Esophagus squamous epithelium (tissue), 5 donors: ENCODE measurements around the gene FAM184B. TPM values are rescaled to one million over a fixed set of nuclear protein-coding genes. Genes with fewer than 3 reads are reported as not detected.

Experiments
- DNase-seq: peaks from one replicate; lab custom pipeline; 2025; lab: John Stamatoyannopoulos, UW
- H3K27ac ChIP-seq, 4 donors: fragments of 200-600 bp; sonication (generic); one replicate each; pipeline ENCODE4 v1.5.1; 2016 to 2019; ENCODE audit warnings: mild to moderate bottlenecking in 1 of 4
- H3K27me3 ChIP-seq, 4 donors: fragments of 200-600 bp; sonication (generic); 1 replicate in 3 of 4; 2 replicates in 1 of 4; pipeline versions ENCODE4 v1.5.1 to v1.6.0; 2017 to 2021; ENCODE audit warnings: antibody characterized with exemption in 1 of 4
- H3K36me3 ChIP-seq, 3 donors: fragments of 200-600 bp; sonication (generic); one replicate each; pipeline ENCODE4 v1.5.1; 2016 to 2019
- H3K4me1 ChIP-seq, 3 donors: fragments of 200-600 bp; sonication (generic); one replicate each; pipeline ENCODE4 v1.5.1; 2017 to 2019
- H3K4me3 ChIP-seq, 4 donors: fragments of 200-600 bp; sonication (generic); 1 replicate in 3 of 4; 2 replicates in 1 of 4; pipeline ENCODE4 v1.5.1; 2016 to 2019; ENCODE audit warnings: mild to moderate bottlenecking in 2 of 4, moderate library complexity in 1 of 4
- H3K9me3 ChIP-seq, 3 donors: fragments of 200-600 bp; sonication (generic); one replicate each; pipeline ENCODE4 v1.5.1; 2016 to 2019
- CTCF ChIP-seq, 6 experiments: fragments of 450-650 bp in 4 of 6; fragments of 200-600 bp in 2 of 6; sonication (generic) in 2 of 6; IDR thresholded peaks; one replicate each; pipeline ENCODE4 v1.5.1; 2016 to 2019; ENCODE audit warnings: antibody characterized with exemption in 6 of 6, mild to moderate bottlenecking in 4 of 6, moderate library complexity in 4 of 6
- POLR2A ChIP-seq, 4 donors: fragments of 450-650 bp; IDR thresholded peaks; one replicate each; pipeline ENCODE4 v1.6.1; 2017; ENCODE audit warnings: antibody characterized with exemption in 4 of 4, mild to moderate bottlenecking in 4 of 4, moderate library complexity in 3 of 4
- WGBS, 2 donors: methylation state at CpG; one replicate each; pipeline ENCODE4 v1.1.5; 2018; 5-methylcytosine and 5-hydroxymethylcytosine counted together
- intact Hi-C: fragments of 100-400 bp; cut with DNase I; formaldehyde crosslinking; loops from one replicate; pipeline ENCODE4 v1.15.0; 2022
- total RNA-seq, 4 donors: library from RNA; depleted of rRNA; stranded (reverse); fragments of >200 nt; gene quantifications; one replicate each; pipeline ENCODE4 v1.1.0, GENCODE V29; 2016
- donor health status: DM: yes; HTN: yes; CAD: no.

Gene FAM184B
- total RNA-seq, 4 donors from 2014 or later = 0.18 to 0.76 (median 0.19) TPM

GRCh38 chr4:17705107-17705506, 76.3 kb downstream of the FAM184B start:
- no peak overlapping the region for H3K27ac ChIP-seq
- no peaks in the 10 kb centered on the region for H3K9me3 ChIP-seq
- H3K27me3 ChIP-seq = peaks cover 0 to 6% (median 0%) of the 10 kb centered on the region in 4 donors
- 63 to 75% methylated on average over 2 of the region's 2 CpGs for WGBS, 2 donors
- H3K4me3 ChIP-seq = no peak overlapping the region
- H3K4me1 ChIP-seq = no peaks in the 10 kb centered on the region
- no peak for TF ChIP-seq POLR2A (IDR thresholded peaks at IDR 0.05)
- TF ChIP-seq CTCF (IDR thresholded peaks at IDR 0.05) = no peak
- no peak for DNase-seq
- no peaks in the 10 kb centered on the region for H3K36me3 ChIP-seq
- intact Hi-C loops = no loop called here

GRCh38 chr4:17704020-17704650, 77.3 kb downstream of the FAM184B start:
- DNase-seq = no peak
- no peak for TF ChIP-seq POLR2A (IDR thresholded peaks at IDR 0.05)
- no peak for TF ChIP-seq CTCF (IDR thresholded peaks at IDR 0.05)

DNA sequence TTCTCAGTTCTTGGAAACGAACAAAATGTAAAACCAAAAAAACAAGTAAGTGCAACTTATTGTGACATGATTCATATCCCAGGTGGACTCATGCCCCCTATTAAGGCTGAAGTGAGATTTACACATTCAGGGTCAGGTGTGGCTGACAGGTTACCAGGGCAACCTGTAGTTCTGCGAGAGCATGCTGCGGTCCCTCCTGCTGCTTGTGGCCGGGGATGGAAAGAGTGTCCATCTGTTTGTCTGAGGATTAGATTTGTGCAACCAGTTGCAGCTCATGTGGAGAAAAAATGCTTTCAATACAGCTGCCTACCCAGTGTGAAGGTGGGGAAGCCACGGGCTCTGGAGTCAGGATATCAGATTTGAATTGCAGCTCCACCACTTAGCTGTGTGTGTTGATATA, 78.8 kb downstream of the FAM184B start:
- no peak overlapping the region for H3K27ac ChIP-seq
- intact Hi-C loops = no loop called here
- no peaks in the 10 kb centered on the region for H3K36me3 ChIP-seq
- H3K4me3 ChIP-seq = no peak overlapping the region
- no peaks in the 10 kb centered on the region for H3K4me1 ChIP-seq
- peaks cover 0 to 10% (median 6%) of the 10 kb centered on the region in 3 donors for H3K9me3 ChIP-seq
- WGBS, 2 donors = 85 to 88% methylated on average over 4 to 5 of the region's 5 CpGs
- no peak for TF ChIP-seq POLR2A (IDR thresholded peaks at IDR 0.05)
- TF ChIP-seq CTCF (IDR thresholded peaks at IDR 0.05) = no peak
- no peaks in the 10 kb centered on the region for H3K27me3 ChIP-seq
- DNase-seq = no peak

More at GRCh38 chr4:17704020-17704650, 77.3 kb downstream of the FAM184B start:
- intact Hi-C loops = no loop called here
- WGBS, 2 donors = 66 to 71% methylated on average over 5 to 6 of the region's 6 CpGs
- H3K36me3 ChIP-seq = no peaks in the 10 kb centered on the region
- peaks cover 0 to 2% (median 0%) of the 10 kb centered on the region in 4 donors for H3K27me3 ChIP-seq
- H3K27ac ChIP-seq = no peak overlapping the region
- H3K4me3 ChIP-seq = no peak overlapping the region
- H3K4me1 ChIP-seq = no peaks in the 10 kb centered on the region
- peaks cover 0 to 6% (median 6%) of the 10 kb centered on the region in 3 donors for H3K9me3 ChIP-seq

- intact Hi-C loops = no loop called here
- DNase-seq = no peak
- no peak overlapping the region for H3K27ac ChIP-seq
Observed at GRCh38 chr4:17701882-17702281, 79.5 kb downstream of the FAM184B start.

More at GRCh38 chr4:17701882-17702281, 79.5 kb downstream of the FAM184B start:
- H3K4me1 ChIP-seq = no peaks in the 10 kb centered on the region
- no peaks in the 10 kb centered on the region for H3K27me3 ChIP-seq
- H3K4me3 ChIP-seq = no peak overlapping the region
- 86 to 91% methylated on average over 4 of the region's 4 CpGs for WGBS, 2 donors
- peaks cover 0 to 10% (median 6%) of the 10 kb centered on the region in 3 donors for H3K9me3 ChIP-seq
- TF ChIP-seq POLR2A (IDR thresholded peaks at IDR 0.05) (no peak), CTCF (IDR thresholded peaks at IDR 0.05) (no peak)
- no peaks in the 10 kb centered on the region for H3K36me3 ChIP-seq
